Stimulated activated naive CD8-positive, alpha-beta T cell treated with anti-CD3 and anti-CD28 coated beads, Interleukin-15, Interleukin-2, amounts not matched to agents 100 U/mL and 50 U/mL, for 24 hours (primary cell): Measurements from ENCODE around the gene CFAP53.
A peak's percentile ranks its signal among the peaks of the same experiment; 100 is the strongest.
"Not testable (repeated sequence)": the region's sequence is repeated elsewhere in the genome, so short reads cannot be mapped to it uniquely, and the experiment has no call there.

Experiments
- ATAC-seq: fragments of 150-1000 bp; cut with Tn5 transposase; one replicate; pipeline ENCODE4 v1.10.0; 2021
- DNase-seq: peaks from one replicate; pipeline ENCODE4 v3.0.0; 2021

Gene CFAP53, protein sequence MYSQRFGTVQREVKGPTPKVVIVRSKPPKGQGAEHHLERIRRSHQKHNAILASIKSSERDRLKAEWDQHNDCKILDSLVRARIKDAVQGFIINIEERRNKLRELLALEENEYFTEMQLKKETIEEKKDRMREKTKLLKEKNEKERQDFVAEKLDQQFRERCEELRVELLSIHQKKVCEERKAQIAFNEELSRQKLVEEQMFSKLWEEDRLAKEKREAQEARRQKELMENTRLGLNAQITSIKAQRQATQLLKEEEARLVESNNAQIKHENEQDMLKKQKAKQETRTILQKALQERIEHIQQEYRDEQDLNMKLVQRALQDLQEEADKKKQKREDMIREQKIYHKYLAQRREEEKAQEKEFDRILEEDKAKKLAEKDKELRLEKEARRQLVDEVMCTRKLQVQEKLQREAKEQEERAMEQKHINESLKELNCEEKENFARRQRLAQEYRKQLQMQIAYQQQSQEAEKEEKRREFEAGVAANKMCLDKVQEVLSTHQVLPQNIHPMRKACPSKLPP

GRCh38 chr18:50266248-50266704 is at the start of gene CFAP53:
Gene CFAP53, minus strand, starts transcription at chr18:50266495. Its CDS starts 91 bp downstream, at chr18:50266404.
- ATAC-seq (peak; percentile 92), DNase-seq (peak; percentile 94)

- ATAC-seq (no peak), DNase-seq (no peak)
These were observed 49.0 kb upstream of the CFAP53 start for GRCh38 chr18:50315100-50315871.

DNA sequence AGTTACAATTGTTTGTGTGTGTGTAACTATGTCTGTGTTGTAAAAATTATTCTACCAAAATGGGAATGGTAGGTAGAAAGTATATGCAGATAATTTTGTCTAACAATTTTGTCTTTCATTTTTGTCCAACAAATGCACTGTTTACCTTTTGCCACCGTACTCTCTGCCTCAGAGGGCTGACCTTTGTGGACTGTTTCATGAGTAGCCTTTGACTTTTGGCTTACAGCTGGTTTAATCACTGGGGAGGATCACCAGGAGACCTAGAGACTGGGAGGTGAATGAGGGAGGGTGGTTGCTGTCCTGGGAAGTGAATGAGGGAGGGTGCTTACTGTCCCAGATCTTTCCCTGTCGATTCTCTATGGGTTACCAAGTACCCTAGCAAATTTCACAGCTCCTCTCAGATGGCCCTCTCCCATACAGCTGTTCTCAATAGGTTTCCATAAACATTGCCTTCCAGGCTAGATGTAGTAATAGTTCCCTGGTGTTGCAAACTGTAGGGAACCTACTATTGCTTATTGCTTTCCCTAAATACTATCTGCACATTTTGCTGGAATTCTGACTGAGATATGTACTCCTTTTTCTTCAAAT is 47.7 kb upstream of the CFAP53 start:
- DNase-seq = no peak
- no peak for ATAC-seq

GRCh38 chr18:50313031-50313607 is 46.8 kb upstream of the CFAP53 start:
- no peak for DNase-seq
- ATAC-seq = no peak

DNA sequence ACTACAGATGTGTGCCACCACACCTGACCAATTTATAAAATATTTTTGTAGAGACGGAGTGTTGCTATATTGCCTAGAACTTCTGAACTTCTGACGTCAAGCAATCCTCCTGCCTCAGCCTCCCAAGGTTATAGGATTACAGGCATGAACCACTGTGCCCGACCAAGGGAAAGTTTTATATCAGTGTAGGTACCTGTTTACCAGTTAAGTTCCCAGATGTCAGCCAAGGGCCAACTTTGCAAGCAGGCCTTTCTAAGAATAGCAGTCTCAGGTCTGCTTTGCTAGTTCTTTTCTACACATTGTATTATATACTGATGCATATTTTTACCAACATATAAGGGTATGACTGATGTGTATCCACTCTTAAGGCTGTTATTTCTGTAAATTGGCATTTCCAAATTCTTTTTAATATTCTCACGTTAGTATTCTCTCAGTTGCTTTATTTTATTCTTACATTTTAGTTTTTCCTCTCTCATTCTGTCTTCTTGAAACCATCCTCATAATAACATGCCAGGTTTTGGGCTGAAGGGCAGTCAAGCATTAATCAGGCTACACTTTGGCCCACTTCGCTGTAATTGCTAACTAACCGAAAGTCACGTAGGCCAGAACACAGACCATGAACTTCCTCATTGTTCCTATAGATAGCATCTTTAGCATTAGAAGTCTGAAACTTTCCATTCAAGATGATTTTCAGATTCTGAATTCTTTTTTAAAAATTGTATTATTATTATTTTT is 46.2 kb upstream of the CFAP53 start:
- ATAC-seq (no peak), DNase-seq (no peak)

DNA sequence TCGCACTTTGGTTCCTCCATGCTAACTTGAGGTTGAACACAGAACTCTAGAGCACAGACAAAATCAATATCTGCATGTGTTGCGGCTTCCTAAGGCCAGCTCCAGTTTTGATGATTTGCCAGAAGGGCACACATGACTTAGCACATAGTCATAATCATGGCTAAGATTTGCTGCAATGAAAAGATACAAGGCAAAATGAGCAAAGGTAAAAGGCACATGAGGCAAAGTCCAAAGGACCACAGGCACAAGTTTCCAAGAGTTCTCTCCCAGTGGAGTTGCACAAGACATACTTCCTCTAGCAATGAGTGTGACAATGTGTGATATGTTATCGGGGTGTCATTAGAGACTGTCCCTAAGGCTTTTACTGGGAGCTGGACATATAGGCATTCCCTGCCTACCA is 45.4 kb upstream of the CFAP53 start:
- ATAC-seq = no peak
- DNase-seq = no peak

- ATAC-seq (no peak), DNase-seq (no peak)
These were observed 43.8 kb upstream of the CFAP53 start for GRCh38 chr18:50310080-50310479.

- DNase-seq, ATAC-seq: not testable (repeated sequence)
These were observed 42.6 kb upstream of the CFAP53 start for GRCh38 chr18:50308851-50309250.

- ATAC-seq = peak; percentile 98
- peak; percentile 91 for DNase-seq
These were observed 41.6 kb upstream of the CFAP53 start for GRCh38 chr18:50307738-50308470.

GRCh38 chr18:50307400-50307737 is 41.1 kb upstream of the CFAP53 start:
- ATAC-seq = no peak

DNA sequence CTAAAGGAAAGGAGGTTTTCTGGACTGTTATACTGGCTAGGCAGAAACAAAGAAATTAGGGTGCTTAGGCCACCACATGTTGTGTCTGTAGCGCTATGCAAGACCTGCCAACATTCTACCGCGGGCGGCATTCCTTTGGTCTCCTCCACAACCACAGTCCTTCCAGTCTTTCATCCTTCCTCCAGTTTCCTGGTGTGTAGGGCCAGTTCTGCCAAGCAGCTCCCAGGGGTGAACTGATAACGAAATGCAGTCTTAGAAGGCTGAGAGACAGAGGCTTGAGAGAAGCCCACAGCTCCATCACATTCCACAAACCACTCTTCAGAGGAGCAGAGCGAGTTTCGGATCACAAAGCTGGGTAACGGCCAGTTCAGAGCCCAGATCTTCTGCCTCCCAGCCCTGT is 40.6 kb upstream of the CFAP53 start:
- ATAC-seq = no peak
- DNase-seq = no peak

More at GRCh38 chr18:50307400-50307737, 41.1 kb upstream of the CFAP53 start:
- no peak for DNase-seq

- ATAC-seq (no peak), DNase-seq (no peak)
These were observed 34.8 kb upstream of the CFAP53 start for GRCh38 chr18:50301074-50301473.

DNA sequence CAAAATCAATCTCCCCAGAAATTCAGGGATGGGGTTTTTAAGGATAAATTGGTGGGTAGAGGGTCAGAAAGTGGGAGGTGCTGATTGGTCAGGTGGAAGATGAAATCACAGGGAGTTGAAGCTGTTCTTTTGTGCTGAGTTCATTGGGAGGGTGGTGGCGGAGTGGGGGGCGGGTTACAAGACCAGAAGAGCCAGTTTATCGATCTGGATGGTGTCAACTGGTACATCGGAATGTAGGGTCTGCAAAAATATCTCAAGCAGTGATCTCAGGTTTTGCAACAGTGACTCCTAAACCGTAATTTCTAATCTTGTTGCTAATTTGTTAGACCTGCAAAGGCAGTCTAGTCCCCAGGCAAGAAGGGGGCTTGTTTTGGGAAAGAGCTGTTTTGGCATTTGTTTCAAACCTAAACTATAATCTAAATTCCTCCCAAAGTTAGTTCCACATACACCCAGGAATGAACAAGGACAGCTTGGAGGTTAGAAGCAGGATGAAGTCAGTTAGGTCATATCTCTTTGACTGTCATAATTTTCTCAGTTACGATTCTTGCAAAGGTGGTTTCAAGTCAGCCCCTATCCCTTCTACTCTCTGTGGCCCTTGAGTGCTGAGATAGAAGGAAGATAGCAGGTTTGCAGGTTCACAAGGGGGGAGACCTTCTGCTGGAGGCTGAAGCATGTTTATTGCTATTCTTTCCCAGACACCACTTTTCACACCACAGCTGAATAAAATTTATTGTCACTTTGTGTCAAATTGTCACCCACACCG is 33.5 kb upstream of the CFAP53 start:
- no peak for ATAC-seq
- DNase-seq = no peak

GRCh38 chr18:50298443-50299284 is 32.4 kb upstream of the CFAP53 start:
- DNase-seq (no peak), ATAC-seq (no peak)

DNA sequence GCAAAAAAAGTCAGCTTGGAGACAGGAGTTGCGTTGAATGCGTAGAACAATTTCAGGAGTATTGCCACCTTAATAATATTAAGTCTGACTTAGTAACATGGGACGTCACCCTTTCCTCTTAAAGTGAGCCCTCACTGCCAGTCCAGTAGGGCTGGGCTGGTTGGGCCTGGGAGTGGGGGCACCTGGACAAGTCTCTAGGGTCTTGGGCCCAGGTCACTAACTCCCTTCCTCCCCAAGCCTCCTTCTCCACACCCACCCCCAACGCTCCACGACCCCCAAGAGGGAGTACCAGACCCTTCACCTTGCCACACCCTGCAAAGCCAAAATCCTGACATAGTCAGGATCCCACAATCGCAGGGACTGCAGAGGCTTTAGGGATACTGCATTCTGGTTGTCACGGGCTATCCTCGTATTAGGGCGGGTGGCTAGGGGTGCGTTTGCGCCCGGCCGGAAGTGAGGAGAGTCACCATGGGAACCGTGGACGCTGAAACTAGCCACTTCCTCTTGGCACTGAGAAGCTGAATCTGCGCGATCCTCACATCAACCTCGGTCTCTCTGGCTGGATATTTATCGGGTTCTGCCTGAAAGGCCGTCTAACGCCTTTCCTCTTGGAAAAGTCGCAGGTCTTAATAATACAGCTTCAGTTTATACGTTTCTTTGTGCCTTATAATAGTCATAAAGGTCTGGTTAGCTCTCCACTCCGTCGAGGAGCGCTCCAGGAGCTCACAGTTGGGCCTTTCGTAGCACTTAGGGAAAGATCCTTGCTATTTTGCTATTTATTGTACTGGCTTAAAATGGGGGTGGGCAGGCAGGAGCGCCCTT is 31.5 kb upstream of the CFAP53 start:
- peak; percentile 81 for DNase-seq

DNA sequence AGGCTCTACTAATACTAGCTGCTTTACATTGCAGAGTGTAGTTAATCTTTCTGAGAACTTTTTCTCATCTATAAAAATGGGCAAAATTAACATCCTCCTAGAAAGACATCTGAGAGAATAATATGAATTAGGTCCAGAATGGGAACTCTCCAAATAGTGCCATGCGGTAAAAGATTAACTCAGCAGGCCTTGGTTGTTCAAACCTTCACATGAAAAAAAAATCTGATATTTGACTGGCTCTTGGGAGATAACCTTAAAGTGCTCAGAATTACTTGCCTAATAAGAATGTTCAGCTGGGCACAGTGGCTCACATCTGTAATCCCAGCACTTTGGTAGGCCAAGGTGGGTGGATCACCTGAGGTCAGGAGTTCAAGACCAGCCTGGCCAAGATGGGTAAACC is 26.7 kb upstream of the CFAP53 start:
- ATAC-seq (no peak), DNase-seq (no peak)

More for the DNA sequence above, 31.5 kb upstream of the CFAP53 start:
- ATAC-seq = peak; percentile 95

DNA sequence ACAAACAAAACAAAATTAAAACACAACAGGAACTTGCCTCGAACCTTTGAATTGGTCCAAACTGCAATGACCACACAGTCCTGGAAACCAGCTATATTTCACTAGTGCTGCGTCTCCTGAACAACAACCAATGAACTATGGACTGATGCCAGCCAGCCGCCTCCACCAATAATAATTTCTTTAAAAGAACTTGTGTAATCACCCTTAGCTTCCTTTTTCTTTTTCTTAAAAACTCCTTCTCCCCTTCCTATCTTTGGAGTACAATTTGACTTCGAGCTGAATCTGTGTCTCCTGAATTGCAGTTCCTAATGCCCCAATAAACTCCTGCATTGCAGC is 22.8 kb upstream of the CFAP53 start:
- no peak for ATAC-seq
- no peak for DNase-seq

- ATAC-seq, DNase-seq: not testable (repeated sequence)
These were observed 22.2 kb upstream of the CFAP53 start for GRCh38 chr18:50288348-50289107.
